ENCODE measurements around the gene GABRB3.

DNA sequence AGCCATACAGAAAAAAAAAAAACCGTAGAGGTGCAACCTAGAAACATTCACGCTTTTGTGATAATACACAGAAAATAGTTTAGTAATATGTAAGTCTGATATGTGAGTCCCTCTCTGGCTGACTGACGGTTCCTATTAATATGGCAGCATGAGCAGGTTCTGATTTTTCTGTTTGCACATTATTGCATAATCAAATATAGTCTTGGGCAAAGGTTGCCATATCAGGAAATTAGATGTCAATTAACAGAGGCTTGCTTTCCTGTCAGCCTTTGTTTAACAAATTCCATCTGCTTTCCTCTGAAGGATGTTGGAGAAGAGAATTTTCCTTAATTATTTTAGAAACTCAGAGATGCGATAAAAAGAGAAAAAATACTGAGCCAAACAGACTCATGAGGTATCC, 14.8 kb downstream of the GABRB3 start:
- TF ChIP-seq POLR2A (IDR thresholded peaks at IDR 0.05; ENCODE audit: low read length) (no peak), GATA1 (IDR thresholded peaks at IDR 0.05; ENCODE audit: low read depth, low read length) (no peak)
